Osteoblast (primary cell): ENCODE data around the gene MYO1G. TPM values are rescaled to one million over a fixed set of nuclear protein-coding genes. Genes with fewer than 3 reads are reported as not detected.

Source experiments
- DNase-seq: peaks from one replicate; pipeline ENCODE4 v3.0.0; 2011; ENCODE audit warnings: low spot score, mixed read lengths; ENCODE audit not compliant: insufficient read length; ENCODE audit errors: missing footprints
- H2AFZ ChIP-seq: 2 replicates; pipeline ENCODE4 v1.6.0; 2011; ENCODE audit warnings: mild to moderate bottlenecking, low read length
- H3K27ac ChIP-seq: 2 replicates; pipeline ENCODE4 v1.5.1; 2011; ENCODE audit warnings: mild to moderate bottlenecking, low read depth, low read length, moderate library complexity
- H3K27me3 ChIP-seq: 2 replicates; pipeline ENCODE4 v1.6.0; 2012; ENCODE audit warnings: mild to moderate bottlenecking, control low read depth, inconsistent platforms, low read length, moderate library complexity; ENCODE audit not compliant: insufficient read depth
- H3K36me3 ChIP-seq: 2 replicates; pipeline ENCODE4 v1.5.1; 2011; ENCODE audit warnings: mild to moderate bottlenecking, low read length, control low read depth, moderate library complexity; ENCODE audit not compliant: insufficient read depth
- H3K4me1 ChIP-seq: 2 replicates; pipeline ENCODE4 v1.5.1; 2011; ENCODE audit warnings: mild to moderate bottlenecking, low read length, control low read depth, moderate library complexity; ENCODE audit not compliant: insufficient read depth
- H3K4me2 ChIP-seq: 2 replicates; pipeline ENCODE4 v1.6.0; 2011; ENCODE audit warnings: mild to moderate bottlenecking, low read length; ENCODE audit not compliant: insufficient read depth
- H3K4me3 ChIP-seq: fragments of 200-600 bp; sonication (generic); 3 replicates; pipeline ENCODE4 v1.5.1; 2012; ENCODE audit warnings: mild to moderate bottlenecking, low read length, inconsistent platforms; ENCODE audit not compliant: insufficient read depth
- H3K79me2 ChIP-seq: 2 replicates; pipeline ENCODE4 v1.6.0; 2012; ENCODE audit warnings: mild to moderate bottlenecking, low read length, control low read depth, inconsistent platforms; ENCODE audit not compliant: insufficient read depth
- H3K9me3 ChIP-seq: 2 replicates; pipeline ENCODE4 v1.5.1; 2011; ENCODE audit warnings: low read depth, low read length, control low read depth
- H4K20me1 ChIP-seq: 2 replicates; pipeline ENCODE4 v1.6.0; 2012; ENCODE audit warnings: mild to moderate bottlenecking, low read length, control low read depth; ENCODE audit not compliant: insufficient read depth
- CTCF ChIP-seq: IDR thresholded peaks from 2 replicates; pipeline ENCODE4 v1.5.1; 2011; ENCODE audit warnings: mild to moderate bottlenecking, low read depth, low read length, moderate library complexity; ENCODE audit errors: extremely low read depth
- total RNA-seq: library from RNA; depleted of rRNA; stranded (reverse); fragments of >200 nt; gene quantifications from 2 replicates; pipeline ENCODE4 v1.2.3, GENCODE V29; 2012

Gene MYO1G
- total RNA-seq, 1 donor = 0.36 TPM

GRCh38 chr7:44958645-44959344, 20.0 kb downstream of the MYO1G start:
- Histone ChIP-seq H3K36me3 (no peaks in the 10 kb centered on the region), H4K20me1 (no peaks in the 10 kb centered on the region), H3K27ac (no peak overlapping the region), H3K27me3 (peaks cover 14% of the 10 kb centered on the region), H2AFZ (no peak overlapping the region), H3K79me2 (no peaks in the 10 kb centered on the region), H3K4me1 (no peaks in the 10 kb centered on the region), H3K4me2 (no peak overlapping the region), H3K4me3 (no peak overlapping the region), H3K9me3 (no peaks in the 10 kb centered on the region)
- DNase-seq = peak; percentile 8
- no peak for TF ChIP-seq CTCF

- Histone ChIP-seq H4K20me1 (no peaks in the 10 kb centered on the region), H3K79me2 (no peaks in the 10 kb centered on the region), H3K27ac (no peak overlapping the region), H3K4me3 (no peak overlapping the region), H3K27me3 (peaks cover 15% of the 10 kb centered on the region), H3K9me3 (no peaks in the 10 kb centered on the region), H3K4me2 (no peak overlapping the region), H3K4me1 (no peaks in the 10 kb centered on the region), H3K36me3 (no peaks in the 10 kb centered on the region), H2AFZ (no peak overlapping the region)
- no peak for TF ChIP-seq CTCF
- no peak for DNase-seq
These were observed 22.6 kb downstream of the MYO1G start for GRCh38 chr7:44956157-44956766.

- Histone ChIP-seq H2AFZ (no peak overlapping the region), H3K4me3 (no peak overlapping the region), H3K4me2 (no peak overlapping the region), H3K27me3 (peaks cover 20% of the 10 kb centered on the region), H3K4me1 (no peaks in the 10 kb centered on the region), H3K9me3 (no peaks in the 10 kb centered on the region), H4K20me1 (no peaks in the 10 kb centered on the region), H3K36me3 (no peaks in the 10 kb centered on the region), H3K79me2 (no peaks in the 10 kb centered on the region), H3K27ac (no peak overlapping the region)
- no peak for TF ChIP-seq CTCF
- DNase-seq = no peak
These were observed 23.1 kb downstream of the MYO1G start for GRCh38 chr7:44955733-44956132.

- H3K27ac ChIP-seq = no peak overlapping the region
- H3K4me3 ChIP-seq = no peak overlapping the region
- no peaks in the 10 kb centered on the region for H3K36me3 ChIP-seq
- H4K20me1 ChIP-seq = no peaks in the 10 kb centered on the region
- no peak overlapping the region for H2AFZ ChIP-seq
- H3K79me2 ChIP-seq = no peaks in the 10 kb centered on the region
- H3K4me2 ChIP-seq = no peak overlapping the region
- no peaks in the 10 kb centered on the region for H3K9me3 ChIP-seq
- DNase-seq = no peak
- no peaks in the 10 kb centered on the region for H3K4me1 ChIP-seq
- TF ChIP-seq CTCF = no peak
- H3K27me3 ChIP-seq = peaks cover 23% of the 10 kb centered on the region
These were observed 25.7 kb downstream of the MYO1G start for GRCh38 chr7:44953156-44953555.
